Left renal pelvis (tissue), 4 donors: ENCODE measurements around the gene KCNA10. TPM values are rescaled to one million over a fixed set of nuclear protein-coding genes. Genes with fewer than 3 reads are reported as not detected.

Source experiments
- DNase-seq, 4 donors: peaks; one replicate each; pipeline ENCODE4 v3.0.0-alpha.2; 2013; ENCODE audit warnings: low read depth in 4 of 4, low spot score in 3 of 4
- polyA plus RNA-seq, 4 donors: library from polyadenylated mRNA; unstranded; fragments of 120-200 nt; gene quantifications; one replicate each; pipeline ENCODE4 v1.2.1, GENCODE V29; 2013; ENCODE audit not compliant: insufficient read length in 4 of 4

Gene KCNA10
- polyA plus RNA-seq, 4 donors = not detected

- DNase-seq = no peak
Measured at GRCh38 chr1:110481968-110482623, 36.9 kb downstream of the KCNA10 start.

- DNase-seq = no peak
Measured at GRCh38 chr1:110480356-110481096, 38.4 kb downstream of the KCNA10 start.

GRCh38 chr1:110478886-110479285 lies 40.1 kb downstream of the KCNA10 start:
- DNase-seq = no peak

GRCh38 chr1:110477967-110478640 lies 40.9 kb downstream of the KCNA10 start:
- DNase-seq = no peak

GRCh38 chr1:110477445-110477957 lies 41.5 kb downstream of the KCNA10 start:
- no peak for DNase-seq

- no peak for DNase-seq
Measured at GRCh38 chr1:110477041-110477440, 41.9 kb downstream of the KCNA10 start.

- no peak for DNase-seq
Measured at GRCh38 chr1:110476028-110476765, 42.8 kb downstream of the KCNA10 start.

- no peak for DNase-seq
Measured at GRCh38 chr1:110475362-110476027, 43.5 kb downstream of the KCNA10 start.

GRCh38 chr1:110474444-110474843 lies 44.5 kb downstream of the KCNA10 start:
- no peak for DNase-seq

- DNase-seq = no peak
Measured at GRCh38 chr1:110472546-110472945, 46.4 kb downstream of the KCNA10 start.

- DNase-seq = no peak
Measured at GRCh38 chr1:110471131-110471530, 47.8 kb downstream of the KCNA10 start.

Other genes starting within 250 kb of the KCNA10 start
- 10 to 100 TPM; 10.0 to 13.4 (median 10.3) TPM for gene RBM15, start 179.8 kb downstream of the KCNA10 start, polyA plus RNA-seq
- gene SLC16A4, start 128.1 kb downstream of the KCNA10 start, polyA plus RNA-seq = 10 to 100 TPM; 14.2 to 97.3 (median 71.0) TPM
- gene LAMTOR5, start 111.5 kb downstream of the KCNA10 start, polyA plus RNA-seq = 100 to 1,000 TPM; 106 to 284 (median 260) TPM
- under 1 TPM in 3 of 4 donors, not detected in 1; 0.11 to 0.96 (median 0.34) TPM for gene PROK1, start 68.0 kb downstream of the KCNA10 start, polyA plus RNA-seq
- under 1 TPM; 0.40 to 0.49 (median 0.46) TPM for gene KCNA2, start 87.2 kb upstream of the KCNA10 start, polyA plus RNA-seq
- under 1 TPM; 0.11 to 0.22 (median 0.16) TPM for gene KCNA3, start 155.8 kb upstream of the KCNA10 start, polyA plus RNA-seq